Fibroblast of skin of back (primary cell): ENCODE data around the gene EARS2.
"Not testable (repeated sequence)": the region's sequence is repeated elsewhere in the genome, so short reads cannot be mapped to it uniquely, and the experiment has no call there.

Experiments used
- DNase-seq: peaks from one replicate; pipeline ENCODE4 v3.0.0-alpha.2; 2013

Gene EARS2

DNA sequence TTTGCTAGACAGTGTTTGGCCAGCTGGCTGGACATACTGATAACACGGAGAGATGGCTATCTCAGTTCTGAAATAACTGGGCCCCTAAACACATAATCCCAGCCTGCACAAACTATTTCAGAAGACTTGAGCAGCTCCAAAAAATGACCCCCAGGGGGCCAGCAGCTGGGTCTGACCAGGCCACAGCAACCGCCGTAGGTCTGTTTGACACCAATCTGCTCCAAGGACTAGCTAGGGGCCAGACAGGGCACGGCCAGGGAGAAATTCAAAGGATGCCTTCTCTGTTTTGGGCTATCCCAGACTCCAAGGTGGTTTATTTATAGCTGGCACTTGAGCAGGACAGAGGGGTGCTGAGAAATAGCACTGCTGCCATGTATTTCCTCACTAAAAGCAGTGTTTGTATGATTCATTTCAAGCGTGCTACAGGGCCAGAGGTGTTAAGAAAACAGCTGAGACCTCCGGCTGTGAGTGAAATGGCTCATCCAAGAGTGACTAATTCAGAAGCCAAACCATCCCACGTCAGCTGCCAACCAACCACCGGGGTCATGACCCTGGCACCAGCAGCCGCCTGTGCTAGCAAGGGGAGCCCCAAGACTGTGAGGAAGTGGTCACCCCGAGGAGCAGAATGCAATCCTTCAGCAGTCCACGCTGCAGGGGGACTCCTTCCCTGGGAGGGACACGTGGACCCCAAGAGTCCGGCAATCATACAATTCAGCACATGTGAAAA lies 52.5 kb downstream of the EARS2 start:
- peak; percentile 96 for DNase-seq

DNA sequence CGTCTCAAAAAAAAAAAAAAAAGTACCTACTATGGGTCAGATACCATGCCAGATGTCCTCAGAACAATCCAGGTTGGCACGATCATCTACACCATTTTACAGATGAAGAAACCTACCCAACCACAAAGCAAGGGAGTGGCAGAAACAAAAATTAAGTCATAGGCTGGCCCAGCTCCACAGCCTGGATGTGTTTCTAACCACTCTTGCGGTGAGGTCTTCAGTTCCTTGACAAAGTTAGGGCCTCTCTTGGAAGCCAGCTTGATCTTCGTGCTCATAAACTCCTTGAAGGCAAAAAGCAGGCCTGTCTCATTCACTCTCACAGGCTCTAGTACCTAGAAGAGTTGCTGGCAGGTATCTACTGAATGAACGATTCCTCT lies 53.1 kb downstream of the EARS2 start:
- peak; percentile 46 for DNase-seq

DNA sequence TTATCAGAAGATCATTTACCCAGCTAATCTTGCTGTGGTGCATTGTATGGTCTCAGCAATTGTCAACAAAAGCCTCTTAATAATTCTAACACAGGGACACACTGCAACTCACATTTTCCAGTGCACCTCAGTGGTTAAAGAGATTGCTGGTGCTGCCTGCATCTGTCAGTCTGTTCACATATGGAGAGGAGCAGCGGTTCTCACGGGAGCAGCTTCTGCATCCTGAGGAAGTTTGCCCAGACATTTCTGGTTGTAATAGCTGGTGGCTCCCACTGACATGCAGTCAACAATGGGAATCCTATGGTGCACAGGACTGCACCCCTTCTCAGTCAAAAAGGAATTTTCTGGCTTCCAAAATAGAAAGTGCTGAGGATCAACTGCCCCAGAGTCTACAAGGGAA lies 54.7 kb downstream of the EARS2 start:
- DNase-seq, result no peak

DNA sequence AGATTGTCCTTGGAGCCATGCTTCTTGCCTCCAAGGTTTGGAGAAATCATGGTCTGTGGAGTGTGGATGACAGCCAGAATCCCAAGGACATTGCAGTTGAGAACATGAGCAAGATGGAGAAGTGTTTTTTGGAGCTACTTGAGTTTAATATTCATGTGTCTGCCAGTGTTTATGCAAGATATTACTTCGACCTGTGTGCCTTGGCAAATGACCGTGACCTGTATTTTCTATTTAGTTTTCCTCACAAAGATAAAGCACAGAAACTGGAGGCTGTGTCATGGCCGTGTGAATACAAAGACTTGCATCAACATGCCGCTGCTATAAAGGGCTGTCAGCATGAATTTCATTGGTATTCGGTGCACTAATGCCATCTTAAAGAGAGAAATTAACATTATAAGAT lies 55.9 kb downstream of the EARS2 start:
- no peak for DNase-seq

DNA sequence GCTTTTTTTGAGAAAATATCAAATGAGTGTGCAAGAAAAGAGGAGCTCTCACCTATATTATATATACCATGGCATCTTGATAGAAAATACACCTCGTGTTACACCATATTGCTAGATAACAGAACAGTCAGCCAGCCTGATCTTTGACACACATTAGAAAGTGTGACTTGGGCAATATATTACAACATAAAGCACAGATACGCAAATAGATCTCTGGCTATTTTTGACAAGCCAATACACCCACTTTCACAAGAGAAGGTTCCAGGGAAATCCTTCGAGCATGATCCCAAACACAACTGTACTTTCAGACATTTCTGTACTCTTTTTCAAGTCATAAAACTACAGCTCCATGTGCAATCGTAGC lies 56.3 kb downstream of the EARS2 start:
- DNase-seq, result no peak

DNA sequence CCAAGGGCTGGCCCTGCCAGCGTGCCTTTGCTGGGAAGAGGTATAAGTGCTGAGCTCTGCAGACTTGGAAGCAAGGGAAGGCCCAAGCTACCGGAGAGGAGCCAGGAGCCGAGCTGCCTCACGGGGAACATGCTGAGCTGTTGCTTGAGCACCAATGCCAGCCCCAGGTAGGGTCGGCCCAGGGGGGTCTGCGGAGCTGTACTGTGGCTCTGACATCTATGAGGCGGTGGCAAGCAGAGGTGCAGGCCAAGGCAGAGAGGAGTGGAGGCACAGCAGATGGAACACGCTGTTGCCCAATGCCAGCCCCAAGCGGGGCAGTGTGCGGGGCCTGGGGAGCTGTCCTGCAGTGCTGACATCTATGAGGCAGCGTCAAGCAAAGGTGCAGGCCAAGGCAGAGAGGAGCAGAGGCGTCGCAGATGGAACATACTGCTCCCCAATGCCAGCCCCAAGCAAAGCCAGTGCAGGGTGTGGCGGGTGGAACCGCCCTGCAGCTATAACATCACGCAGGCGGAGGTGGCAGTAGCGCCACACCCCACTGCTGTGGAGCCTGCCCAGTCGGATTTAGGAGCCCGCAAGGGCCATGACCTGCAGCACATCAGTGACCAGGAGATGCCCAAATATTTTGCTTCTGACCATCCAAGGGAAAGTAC lies 56.8 kb downstream of the EARS2 start:
- DNase-seq, result no peak

DNA sequence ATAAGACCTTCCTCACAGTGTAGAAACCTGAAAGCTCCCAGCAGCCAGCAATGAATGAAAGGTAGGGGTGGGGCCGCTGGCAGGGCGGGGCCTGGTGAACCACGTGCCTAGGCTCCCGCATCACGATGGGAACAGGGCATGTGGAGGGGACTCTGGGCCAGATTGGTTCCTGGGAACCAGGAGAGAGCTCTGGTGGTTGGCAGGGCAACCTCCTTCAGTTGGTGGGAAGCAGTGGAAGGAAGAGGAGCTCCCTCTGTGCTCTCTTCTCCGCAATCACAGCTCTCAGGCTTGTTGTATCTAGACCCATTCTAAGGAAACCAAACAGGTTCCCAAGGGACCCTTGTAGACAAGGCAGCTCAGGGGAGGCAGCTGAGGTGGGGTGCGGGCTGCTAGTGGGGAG lies 57.3 kb downstream of the EARS2 start:
- no peak for DNase-seq

DNA sequence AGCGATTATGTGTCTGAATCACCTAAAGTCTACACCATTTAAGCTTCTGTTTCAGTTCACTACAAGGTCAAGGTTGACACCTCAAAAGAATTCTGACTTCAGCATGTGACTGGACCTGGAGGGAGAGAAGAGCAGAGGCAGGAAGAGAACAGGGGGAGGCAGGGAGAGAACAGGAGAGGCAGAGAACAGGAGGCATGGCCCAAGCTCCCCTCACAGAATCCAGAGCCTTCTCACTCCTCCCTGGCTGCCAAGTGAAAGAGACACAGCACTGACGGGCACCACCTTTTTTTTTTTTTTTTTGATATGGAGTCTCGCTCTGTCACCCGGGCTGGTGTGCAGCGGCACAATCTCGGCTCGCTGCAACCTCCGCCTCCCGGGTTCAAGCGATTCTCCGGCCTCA lies 58.3 kb downstream of the EARS2 start:
- no peak for DNase-seq

DNA sequence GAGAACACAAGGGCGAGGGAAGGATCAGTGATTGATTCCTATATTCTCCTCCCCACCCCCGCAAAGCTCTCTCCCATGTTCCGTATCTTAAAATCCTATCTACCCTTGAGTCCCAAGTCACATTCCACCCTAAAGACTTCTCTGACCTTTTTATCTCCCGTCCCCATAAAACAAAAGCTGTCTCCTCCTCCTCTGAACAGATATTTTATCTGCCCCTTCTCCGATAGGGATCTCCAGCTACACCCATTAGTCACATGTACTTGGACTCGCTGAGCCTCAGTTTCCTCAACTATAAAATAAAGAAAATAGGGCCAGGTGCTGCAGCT lies 59.6 kb downstream of the EARS2 start:
- DNase-seq, result no peak

DNA sequence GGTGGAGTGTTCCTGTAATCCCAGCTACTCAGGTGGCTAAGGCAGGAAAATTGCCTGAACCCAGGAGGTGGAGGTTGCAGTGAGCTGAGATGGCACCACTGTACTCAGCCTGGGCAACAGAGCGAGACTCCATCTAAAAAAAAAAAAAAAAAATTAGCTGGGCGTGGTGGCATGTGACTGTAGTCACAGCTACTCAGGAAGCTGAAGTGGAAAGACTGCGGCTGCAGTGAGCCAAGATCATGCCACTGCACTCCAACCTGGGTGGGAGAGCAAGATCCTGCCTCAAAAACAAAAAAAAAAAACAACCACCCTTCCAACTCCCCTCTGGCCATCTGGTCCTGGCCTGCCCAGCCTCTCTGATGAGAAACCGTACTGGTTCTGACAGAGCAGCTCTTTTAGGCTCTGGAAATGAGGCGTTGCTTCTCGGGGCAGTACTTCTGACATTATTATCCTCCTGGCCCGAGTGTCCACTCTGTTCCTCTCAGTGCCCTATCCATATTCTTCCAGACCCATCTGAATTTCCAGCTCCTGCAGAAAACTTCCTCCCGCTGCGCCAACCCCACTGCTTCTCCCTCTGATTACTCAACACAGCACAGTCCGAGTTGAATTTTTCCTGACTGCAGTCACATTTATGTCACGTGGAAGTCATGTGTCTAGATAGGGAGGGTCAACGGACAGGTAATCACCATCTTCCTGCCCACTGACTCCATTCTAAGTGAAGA lies 60.2 kb downstream of the EARS2 start:
- DNase-seq, result no peak

DNA sequence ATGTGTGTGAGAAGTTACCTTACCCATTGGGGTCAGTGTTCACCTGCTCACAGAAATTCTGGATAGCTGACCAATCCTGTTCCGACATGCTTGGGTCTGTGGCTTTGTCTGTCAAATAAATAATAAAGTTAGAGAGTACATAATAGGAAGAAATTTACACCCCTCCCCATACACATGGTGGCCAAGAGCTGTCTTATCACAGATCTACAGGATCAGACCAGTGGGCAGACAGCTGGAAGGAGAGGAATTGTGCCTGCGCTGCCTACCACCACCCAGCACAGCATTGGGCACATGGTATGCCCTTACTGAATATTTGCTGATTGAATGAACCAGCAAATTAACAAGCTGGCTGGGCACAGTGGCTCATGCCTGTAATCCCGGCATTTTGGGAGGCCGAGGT lies 61.5 kb downstream of the EARS2 start:
- DNase-seq, result no peak

DNA sequence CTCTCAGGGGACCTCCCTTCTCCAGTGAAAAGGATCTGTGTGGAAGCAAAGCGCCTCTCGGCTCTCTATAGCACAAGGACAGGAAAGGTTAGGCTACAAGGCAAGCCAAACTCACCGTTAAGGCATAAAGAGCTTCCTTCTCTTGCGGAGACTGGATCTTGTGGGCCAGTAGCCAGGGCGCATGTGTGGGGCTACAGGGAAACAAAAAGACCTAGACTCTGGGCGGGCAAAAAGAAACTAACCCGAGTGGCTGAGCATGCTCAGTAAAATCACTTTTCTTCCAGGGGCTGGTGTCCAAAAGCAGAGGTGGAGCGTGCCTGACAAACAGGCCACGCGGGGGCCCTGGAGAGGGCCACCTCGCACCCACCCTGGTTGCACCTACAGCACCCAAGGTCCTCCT lies 63.0 kb downstream of the EARS2 start:
- no peak for DNase-seq

DNA sequence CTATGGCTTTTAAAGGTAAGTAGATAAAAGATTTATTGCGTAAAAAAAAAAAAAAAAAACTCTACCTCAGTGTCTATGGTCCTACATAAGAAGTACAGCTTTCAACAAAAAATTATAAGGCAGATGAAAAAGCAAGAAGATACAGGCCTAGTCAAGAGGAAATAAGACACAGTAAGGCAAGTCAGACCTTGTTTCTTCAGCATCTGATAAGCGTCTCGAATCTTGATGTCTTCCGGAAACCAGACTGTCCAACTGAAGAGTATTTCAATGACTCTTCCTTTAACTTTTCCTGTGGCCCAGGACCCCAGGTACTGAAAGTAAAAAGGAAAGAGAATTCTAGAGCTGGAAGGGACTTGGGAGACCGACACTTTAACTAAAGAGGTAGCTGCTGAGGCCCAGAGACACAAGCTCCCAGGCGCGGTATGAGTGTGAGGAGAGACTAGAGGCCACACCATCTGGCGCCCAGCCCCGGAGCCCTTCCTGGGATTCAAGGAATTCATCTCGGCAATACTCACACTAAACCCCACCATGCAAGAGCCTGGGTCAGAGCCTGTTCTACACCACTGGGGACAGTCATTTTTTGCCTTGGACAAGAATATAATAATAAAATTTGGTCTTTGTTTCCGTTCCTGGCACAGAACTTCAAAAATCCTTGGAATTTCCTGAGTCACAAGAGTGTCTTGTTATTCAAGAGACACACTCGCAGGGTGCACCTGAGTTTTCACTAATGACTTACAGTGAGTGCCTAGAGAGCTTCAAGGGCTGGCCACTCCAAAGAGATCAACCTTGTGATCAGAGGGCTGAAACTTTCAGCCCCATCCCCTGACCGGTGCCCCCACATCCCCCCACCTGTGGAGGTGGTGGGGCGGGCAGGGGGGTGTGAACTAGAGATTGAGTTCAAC lies 65.4 kb downstream of the EARS2 start:
- DNase-seq, result peak; percentile 67

DNA sequence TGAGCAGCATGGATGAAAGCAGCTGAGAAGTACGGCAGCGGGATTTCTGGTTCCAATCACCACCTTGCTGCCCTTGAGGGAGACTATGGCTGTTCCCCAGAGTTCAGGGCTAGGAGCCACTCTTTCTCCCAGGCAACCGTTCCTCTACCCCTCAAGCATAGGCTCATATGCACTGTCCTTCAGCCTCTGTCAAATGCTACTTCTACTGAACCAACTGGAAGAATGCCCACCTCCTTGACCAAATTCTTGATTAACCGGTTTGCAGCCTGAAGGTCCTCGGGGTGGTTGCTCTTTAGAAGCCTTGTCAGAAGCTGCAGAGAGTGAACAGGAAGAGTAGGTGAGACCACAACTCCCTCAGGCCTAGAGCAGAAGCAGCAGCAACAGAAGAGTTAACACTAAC lies 70.7 kb downstream of the EARS2 start:
- DNase-seq, result no peak

DNA sequence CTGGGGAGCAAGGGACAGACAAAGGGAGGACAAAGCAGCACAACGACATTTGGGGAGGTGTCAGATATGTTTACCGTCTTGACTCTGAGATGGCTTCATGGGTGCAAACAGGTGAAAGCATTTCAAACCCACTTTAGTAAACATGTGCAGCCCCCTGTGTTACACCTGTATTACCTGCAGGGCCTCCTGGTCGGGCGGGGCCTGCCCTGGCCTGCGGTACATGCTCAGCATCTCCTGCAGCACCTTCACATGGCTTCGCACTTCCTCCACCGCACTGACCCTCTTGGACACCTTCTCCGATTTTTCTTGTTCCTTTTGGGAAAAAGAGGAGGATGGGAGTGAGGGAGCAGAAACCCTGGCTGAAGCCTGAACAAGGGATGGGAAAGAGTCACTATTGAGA lies 71.3 kb downstream of the EARS2 start:
- no peak for DNase-seq

DNA sequence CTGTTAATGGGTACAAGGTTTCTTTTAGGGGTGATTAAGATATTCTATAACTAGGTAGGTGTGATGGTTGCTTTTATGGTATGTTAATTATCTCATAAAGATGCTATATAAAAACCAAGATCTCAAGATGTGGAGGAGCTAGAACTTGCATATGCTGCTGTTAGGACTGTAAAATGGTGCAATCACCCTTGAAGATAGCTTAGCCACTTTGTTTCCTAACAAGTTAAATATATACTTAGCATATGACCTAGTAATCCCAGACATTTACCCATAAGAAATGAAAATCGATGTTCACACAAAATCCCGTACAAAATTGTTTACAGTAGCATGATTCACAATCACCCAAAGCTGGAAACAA lies 71.9 kb downstream of the EARS2 start:
- no peak for DNase-seq

DNA sequence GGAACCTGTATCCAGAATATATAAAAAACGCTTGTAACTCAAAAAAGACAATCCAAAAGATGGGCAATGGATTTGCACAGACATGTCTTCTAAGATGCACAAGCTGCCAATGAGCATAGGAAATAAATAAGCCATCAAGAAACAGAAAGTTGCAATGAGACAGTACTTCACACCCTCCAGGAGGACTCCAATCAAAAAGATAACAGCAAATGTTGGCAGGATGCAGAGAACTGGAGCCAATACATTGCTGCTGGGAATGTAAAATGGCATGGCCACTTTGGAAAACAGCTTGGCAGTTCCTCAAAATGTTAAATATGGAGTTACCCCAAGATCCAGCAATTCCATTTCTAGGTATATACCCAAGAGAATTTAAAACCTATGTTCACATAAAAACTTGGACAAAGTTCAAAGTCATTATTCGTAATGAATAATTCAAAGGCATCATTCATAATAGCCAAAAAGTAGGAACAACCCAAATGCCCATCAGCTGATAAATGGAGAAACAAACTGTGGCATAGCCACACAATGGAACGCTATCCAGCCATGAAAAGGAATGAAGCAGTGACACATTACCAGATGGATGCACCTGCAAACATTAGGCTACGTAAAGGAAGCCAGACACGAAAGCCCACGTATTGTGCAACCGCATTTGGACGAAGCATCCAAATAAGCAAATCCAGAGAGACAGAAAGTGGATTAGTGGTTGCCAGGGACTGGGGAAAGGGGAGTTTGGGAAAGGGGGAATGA lies 72.5 kb downstream of the EARS2 start:
- DNase-seq, result no peak

DNA sequence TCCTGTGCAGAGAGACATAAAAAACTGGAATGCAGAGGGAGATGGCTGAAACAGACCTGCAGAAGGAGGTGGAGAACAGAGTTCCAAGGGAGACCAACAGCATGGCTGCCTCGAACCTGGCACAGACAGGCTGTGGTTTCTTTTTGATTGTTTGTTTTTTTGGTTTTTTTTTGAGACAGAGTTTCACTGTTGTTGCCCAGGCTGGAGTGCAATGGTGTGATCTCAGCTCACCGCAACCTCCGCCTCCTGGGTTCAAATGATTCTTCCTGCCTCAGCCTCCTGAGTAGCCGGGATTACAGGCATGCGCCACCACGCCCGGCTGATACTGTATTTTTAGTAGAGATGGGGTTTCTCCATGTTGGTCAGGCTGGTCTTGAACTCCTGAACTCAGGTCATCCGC lies 73.7 kb downstream of the EARS2 start:
- not testable (repeated sequence) for DNase-seq

DNA sequence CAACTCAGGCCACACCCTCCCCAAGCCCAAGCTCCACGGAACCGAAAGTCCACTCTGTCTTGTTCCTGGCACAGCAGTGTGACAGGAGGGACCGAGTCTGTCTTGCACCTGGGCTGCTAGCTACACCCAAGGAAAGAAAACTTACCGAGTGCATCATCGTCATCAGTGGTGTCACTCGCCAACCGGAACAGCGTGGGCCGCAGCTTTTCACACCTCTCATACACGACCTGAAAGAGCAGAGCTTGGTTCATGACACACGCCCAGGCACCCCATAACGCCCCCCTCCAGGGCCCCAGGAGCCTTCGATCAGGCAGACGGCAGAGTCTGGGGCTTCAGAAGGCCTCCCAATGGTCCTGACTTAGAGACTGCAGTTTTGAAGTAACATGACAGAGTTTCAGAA lies 74.4 kb downstream of the EARS2 start:
- no peak for DNase-seq

DNA sequence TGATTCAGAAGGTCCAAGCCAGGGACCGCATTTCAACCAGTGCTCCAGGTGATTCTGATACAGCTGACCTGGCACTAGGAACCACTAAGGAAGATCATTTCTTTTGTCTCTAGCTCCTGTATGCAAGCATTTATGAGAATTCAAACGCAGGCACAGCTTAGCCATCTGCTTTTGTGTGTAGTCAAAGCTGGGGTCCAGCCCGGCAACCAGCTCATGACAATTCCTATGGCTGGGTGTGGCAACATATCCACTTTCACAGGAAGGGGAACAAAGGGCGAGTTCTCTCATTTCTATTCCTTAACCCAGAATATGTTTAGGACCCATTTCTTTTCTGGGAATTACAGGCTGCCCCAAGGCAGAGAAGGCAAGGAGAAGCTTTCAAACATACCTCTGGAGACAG lies 76.9 kb downstream of the EARS2 start:
- no peak for DNase-seq

DNA sequence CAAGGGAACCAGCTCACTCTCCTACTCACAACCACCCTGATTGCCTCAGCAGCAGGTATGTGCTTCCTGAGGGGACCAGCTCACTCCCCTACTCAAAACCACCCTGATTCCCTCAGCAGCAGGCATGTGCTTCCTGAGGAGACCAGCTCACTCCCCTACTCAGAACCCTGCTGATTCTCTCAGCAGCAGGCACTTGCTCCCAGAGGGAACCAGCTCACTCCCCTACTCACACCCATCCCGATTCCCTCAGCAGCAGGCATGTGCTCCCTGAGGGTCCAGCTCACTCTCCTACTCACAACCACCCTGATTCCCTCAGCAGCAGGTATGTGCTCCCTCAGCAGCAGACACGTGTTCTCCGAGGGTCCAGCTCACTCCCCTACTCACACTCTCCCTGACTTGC lies 78.0 kb downstream of the EARS2 start:
- DNase-seq, result no peak

DNA sequence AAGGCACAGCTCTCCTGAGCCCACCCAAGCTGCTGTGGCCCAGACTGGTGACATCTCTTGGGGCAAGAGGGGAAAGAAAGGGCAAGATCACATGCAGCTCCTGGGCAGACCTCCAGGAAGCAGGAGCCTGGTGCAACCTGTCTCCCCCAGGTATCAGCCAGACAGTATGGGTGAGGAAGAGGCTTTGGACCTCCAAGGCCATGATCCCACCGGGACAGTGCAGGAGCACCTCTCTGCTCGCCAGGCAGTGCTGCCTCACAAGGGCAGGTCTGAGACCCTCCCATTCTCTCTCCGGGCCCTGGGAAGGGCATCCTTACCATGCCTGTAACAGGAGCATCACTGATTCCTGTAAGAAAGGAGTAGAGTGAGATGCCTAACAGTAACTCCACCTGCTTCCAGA lies 78.6 kb downstream of the EARS2 start:
- no peak for DNase-seq

DNA sequence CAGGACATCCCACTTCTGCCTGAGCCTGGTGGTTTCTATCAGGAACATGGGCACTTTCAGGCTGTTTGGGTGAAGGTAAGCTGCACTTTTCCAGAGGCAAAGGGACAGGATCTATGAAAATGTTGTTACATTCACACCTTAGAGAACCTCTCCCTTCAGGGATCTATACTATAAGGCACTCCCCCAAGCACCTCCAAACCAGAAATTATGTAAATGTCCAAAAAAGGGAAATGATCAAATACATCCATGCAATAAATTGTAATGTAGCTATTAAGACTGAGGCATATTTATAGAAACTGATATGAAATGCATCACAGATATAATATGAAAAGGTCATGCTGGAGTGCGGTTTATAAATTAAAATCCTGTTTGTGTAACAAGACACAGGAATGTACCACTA lies 80.9 kb downstream of the EARS2 start:
- no peak for DNase-seq
